22Rv1 (cell line): ENCODE measurements around the gene MICAL1.
A peak's percentile ranks its signal among the peaks of the same experiment; 100 is the strongest.

Source experiments
- H3K27ac ChIP-seq: fragments of 450-650 bp; 2 replicates; pipeline ENCODE4 v1.5.1; 2017
- ZFX ChIP-seq: fragments of 450-650 bp; IDR thresholded peaks from 2 replicates; pipeline ENCODE4 v1.6.1; 2017; ENCODE audit warnings: antibody characterized with exemption, borderline replicate concordance
- TF ChIP-seq, protein P1 (sequence below): fragments of 450-650 bp; IDR thresholded peaks from 2 replicates; pipeline ENCODE4 v1.5.1; 2017; ENCODE audit warnings: mild to moderate bottlenecking

MICAL1 gene

DNA sequence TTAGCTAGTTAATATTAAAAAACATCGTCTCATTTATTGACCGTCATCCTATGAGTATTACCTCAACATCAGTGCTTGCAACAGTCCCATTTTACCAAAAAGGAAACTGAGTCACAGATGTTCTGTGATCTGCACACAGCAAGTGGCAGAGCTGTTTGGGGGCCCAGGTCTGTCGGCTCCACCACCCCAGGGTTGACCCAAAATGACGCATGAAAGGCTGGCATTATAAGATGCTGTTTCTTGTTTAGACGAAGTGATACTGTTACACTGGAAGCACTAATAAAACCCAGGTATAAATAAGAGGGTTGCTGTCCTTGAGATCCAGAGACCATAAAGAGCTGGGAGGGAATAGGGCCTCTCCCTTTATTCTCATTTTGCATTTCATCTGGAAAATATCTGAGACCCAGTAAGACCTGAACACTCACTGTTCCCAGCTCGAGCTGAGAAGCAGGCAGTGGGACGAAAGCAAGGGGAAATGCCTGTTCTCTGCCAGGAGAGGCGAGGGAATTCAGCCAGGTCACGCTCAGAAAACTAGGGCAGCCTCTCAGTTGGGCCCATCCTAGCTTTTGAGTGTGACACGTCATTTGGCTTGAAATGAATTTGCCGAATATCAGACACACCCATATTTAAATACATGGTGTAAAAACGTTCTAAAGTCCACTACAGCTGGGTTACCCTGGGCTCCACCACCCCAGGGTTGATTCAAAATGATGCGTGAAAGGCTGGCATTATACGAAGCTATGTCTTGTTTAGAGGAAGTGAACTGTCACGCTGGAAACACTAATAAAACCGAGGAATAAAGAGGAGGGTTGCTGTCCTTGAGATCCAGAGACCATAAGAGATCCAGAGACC is 1.4 kb upstream of the MICAL1 start:
- peak overlapping the region; percentile 35 for H3K27ac ChIP-seq
- TF ChIP-seq, protein P1, sequence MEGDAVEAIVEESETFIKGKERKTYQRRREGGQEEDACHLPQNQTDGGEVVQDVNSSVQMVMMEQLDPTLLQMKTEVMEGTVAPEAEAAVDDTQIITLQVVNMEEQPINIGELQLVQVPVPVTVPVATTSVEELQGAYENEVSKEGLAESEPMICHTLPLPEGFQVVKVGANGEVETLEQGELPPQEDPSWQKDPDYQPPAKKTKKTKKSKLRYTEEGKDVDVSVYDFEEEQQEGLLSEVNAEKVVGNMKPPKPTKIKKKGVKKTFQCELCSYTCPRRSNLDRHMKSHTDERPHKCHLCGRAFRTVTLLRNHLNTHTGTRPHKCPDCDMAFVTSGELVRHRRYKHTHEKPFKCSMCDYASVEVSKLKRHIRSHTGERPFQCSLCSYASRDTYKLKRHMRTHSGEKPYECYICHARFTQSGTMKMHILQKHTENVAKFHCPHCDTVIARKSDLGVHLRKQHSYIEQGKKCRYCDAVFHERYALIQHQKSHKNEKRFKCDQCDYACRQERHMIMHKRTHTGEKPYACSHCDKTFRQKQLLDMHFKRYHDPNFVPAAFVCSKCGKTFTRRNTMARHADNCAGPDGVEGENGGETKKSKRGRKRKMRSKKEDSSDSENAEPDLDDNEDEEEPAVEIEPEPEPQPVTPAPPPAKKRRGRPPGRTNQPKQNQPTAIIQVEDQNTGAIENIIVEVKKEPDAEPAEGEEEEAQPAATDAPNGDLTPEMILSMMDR = no peak
- TF ChIP-seq ZFX = no peak

DNA sequence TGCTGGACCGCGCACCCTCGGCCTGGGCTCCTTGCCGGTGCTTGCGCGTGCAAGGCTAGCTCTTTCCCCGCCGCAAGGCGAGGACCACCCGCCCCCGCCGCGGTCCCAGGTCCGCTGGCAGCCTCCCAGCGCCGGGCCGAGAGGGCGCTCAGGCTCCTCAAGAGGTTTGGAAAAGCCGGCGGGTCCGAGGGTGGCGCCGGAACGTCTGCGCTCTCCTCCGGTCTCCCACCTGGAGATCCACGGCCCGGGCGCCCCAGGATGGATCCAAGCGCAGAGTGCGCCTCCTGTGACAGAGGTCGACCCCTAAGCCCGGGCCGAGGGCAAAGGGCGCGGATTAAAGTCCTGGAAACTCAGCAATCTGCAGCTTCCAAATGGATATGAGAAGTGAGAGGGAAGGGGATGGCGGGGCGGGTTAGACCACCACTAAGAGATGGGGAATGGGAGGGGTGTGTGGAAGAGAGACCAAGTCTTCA is 575 bp upstream of the MICAL1 start:
- TF ChIP-seq ZFX = no peak
- TF ChIP-seq, protein P1 = no peak
- H3K27ac ChIP-seq = peak overlapping the region; percentile 35; the same call in 1 of the 2 replicates

DNA sequence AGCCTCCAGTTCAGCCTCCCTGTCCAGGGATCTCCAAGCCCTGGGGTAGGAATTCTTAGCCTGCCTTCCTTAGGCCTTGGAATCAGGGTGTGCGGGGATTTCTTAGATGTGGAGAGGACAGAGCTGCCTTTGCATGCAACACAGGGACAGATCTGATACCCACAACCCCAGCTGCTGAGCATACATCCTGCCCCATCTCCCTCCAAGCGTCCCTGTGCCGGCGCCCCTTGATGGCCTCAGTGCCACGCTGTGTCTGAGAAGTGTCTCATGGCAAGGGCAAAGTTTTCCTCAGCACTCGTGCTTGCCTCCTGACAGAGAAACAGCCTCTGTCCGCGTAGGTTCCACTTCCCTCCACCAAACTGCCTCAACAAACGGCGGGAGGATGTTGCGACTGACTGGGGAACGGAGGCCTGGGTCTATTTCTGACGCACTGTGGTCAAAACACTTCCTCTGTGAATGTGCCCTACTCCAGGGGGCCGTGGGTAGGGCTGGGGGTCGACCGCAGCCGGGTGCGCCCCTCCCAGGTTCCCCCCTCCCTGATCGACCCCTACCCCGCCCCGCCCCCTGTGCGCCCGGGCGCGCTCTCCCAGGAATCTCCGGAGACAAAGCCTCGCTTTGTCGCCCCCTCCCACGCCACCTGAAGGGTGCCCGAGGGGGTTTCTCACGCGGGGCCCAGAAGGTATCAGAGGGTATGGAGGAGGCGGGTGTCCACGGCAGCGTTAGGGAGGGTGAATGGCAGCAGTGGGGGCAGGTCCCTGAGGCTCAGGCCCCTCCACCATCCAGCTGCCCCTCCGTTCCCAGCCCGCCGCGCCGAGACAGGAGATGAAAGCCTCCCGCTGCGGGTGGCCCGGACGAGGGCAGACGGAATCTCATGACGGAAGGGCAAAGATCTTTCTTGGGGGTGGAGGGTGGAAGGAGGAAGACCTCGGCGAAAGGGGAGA is 806 bp downstream of the MICAL1 start:
- TF ChIP-seq, protein P1 = 0 out of 2 replicates have a peak, but pooled peaks have one; percentile 4
- TF ChIP-seq ZFX = no peak
- H3K27ac ChIP-seq = peak overlapping the region; percentile 40; the same call in 1 of the 2 replicates

DNA sequence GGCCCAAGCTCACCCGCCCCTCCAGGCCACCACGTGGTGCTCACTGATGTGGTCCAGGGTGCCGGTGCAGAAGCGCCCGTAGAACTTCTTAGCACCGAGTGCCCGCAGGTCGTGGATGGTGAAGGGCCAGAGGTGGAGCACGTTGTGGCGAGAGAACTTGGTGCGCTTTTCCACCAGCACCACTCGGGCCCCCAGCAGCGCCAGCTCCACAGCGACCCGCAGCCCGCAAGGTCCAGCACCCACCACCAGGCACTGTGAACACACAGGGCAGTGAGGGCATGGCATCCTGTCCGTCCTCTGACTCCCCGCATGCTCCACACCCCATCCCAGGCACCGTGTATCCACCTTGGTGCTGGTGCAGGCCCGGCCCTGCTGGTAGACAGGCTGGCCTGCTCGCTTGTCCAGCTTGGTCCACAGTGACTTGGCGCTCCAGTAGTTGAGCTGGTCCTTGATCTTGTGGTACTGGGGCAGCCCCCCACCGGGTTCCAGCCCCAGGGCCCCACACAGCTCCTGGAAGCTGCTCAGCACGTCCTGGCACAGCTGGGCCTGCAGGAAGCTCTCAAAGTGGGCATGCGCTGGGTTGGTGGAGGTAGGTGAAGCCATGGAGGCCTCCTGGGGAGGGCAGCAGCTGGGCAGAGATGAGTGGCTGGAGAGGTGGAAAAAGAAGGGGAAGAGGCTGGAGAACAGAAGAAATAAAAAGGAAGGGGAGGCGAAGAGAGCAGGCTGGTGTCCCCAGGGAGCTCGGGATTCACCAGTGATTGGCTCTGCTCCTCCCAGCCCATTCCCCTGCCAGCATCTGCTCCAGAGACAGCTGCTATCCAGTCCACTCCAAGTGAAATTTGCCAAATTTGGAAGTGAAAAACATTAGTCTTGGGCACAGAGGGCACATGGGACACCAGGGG is 1.7 kb downstream of the MICAL1 start:
- no peak for TF ChIP-seq ZFX
- TF ChIP-seq, protein P1 = no peak
- H3K27ac ChIP-seq = no peak overlapping the region

DNA sequence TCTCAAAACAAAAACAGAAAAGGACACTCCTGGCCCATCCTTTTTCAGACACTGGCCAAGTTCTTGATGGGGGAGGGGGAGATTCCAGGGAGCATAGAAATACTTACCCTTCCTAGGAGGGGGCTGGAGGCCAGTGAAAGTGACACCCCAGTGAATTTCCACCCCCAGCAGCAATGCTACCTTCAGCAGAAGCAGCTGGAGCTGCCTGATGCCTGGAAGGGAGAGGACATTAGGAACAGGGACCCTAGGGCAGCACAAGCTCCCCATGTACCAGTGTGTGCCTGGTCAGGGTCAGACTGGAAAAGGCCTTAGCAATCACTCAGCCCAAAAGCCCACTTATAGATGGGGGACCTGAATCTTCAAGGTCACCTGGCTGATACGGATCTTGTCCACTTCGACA is 2.4 kb downstream of the MICAL1 start:
- no peak overlapping the region for H3K27ac ChIP-seq
- no peak for TF ChIP-seq ZFX
- TF ChIP-seq, protein P1 = no peak

DNA sequence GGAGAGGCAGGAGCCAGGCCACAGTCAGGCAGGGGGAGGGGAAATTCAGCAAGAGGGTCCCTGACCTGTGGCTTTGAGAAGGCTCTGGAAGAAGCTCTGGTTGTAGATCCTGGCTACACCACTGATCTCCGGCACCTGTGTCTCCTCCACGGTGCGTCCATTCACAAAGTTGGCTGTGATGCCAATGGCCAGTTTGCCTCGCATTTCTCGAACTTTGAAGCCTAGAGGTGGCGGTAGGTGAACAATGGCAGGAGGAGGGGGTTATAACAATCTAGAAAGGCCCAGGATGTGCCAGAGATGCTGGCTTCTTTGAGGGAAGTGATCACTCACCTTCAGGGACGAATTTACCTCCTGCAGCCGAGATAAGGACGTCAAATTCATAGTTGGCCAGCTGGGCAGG is 3.4 kb downstream of the MICAL1 start:
- 0 out of 2 replicates have a peak overlapping the region, but pooled peaks have one; percentile 10 for H3K27ac ChIP-seq
- TF ChIP-seq ZFX = no peak
- TF ChIP-seq, protein P1 = no peak
